Body of pancreas (tissue), 4 donors: ENCODE measurements around the gene SORT1.

Experiments
- CTCF ChIP-seq, 7 experiments: fragments of 450-650 bp in 4 of 7; fragments of 200-600 bp in 3 of 7; sonication (generic) in 3 of 7; IDR thresholded peaks; one replicate each; pipeline ENCODE4 v1.5.1; 2016 to 2019; ENCODE audit warnings: antibody characterized with exemption in 7 of 7
- POLR2A ChIP-seq, 3 donors: fragments of 450-650 bp; IDR thresholded peaks; one replicate each; pipeline ENCODE4 v1.6.1; 2016; ENCODE audit warnings: antibody characterized with exemption in 3 of 3, mild to moderate bottlenecking in 2 of 3

GRCh38 chr1:109432336-109432735, 34.6 kb upstream of the SORT1 start:
- TF ChIP-seq CTCF (IDR thresholded peaks at IDR 0.05) = no peak
- no peak for TF ChIP-seq POLR2A (IDR thresholded peaks at IDR 0.05)
